Mucosa of descending colon (tissue), 3 donors: ENCODE measurements around the gene CDIPT. TPM values are rescaled to one million over a fixed set of nuclear protein-coding genes. Genes with fewer than 3 reads are reported as not detected.

Experiments used
- ATAC-seq: fragments of 200-7000 bp; cut with Tn5 transposase; one replicate; pipeline ENCODE4 v1.9.1; 2020; ENCODE audit warnings: mild to moderate bottlenecking, moderate library complexity
- DNase-seq, 3 donors: peaks; one replicate each; pipeline ENCODE4 v3.0.0-alpha.2; 2020
- H3K36me3 ChIP-seq: fragments of 200-600 bp; one replicate; pipeline ENCODE4 v1.8.0; 2021; ENCODE audit warnings: low read depth, mild to moderate bottlenecking
- H3K4me1 ChIP-seq: fragments of 200-600 bp; one replicate; pipeline ENCODE4 v1.8.0; 2021; ENCODE audit warnings: low read depth, mild to moderate bottlenecking
- H3K4me3 ChIP-seq: fragments of 200-600 bp; one replicate; pipeline ENCODE4 v1.8.0; 2021; ENCODE audit warnings: mild to moderate bottlenecking
- H3K9me3 ChIP-seq: fragments of 200-600 bp; one replicate; pipeline ENCODE4 v1.8.0; 2021; ENCODE audit warnings: mild to moderate bottlenecking
- intact Hi-C, 2 donors: fragments of 100-400 bp; cut with DNase I in 1 of 2; cut with micrococcal nuclease in 1 of 2; formaldehyde crosslinking; loops; one replicate each; pipeline versions ENCODE4 v1.11.0 to v1.11.1; 2022; cut with DNase I, micrococcal nuclease
- total RNA-seq, 3 donors: library from RNA; stranded (reverse); fragmentation: NEBNext Ultra II Directional in 2 of 3; extraction: Animal tissue kit (Norgen Biotek cat#: 25700) in 2 of 3; gene quantifications; one replicate each; pipeline versions ENCODE4 v1.2.1 to v1.2.4, GENCODE V29; 2021 to 2023
- TF ChIP-seq, protein P1 (sequence below): fragments of 200-600 bp; IDR thresholded peaks from one replicate; pipeline ENCODE4 v1.8.0; 2022; ENCODE audit warnings: antibody characterized with exemption, mild to moderate bottlenecking
- donor health status: DM: no; HTN: no; CAD: no; lungs with moderate emphysema.
- donor health status: DM: no; HTN: no; CAD: no.
- donor health status: DM: no; HTN: yes; CAD: no.

Gene CDIPT
- total RNA-seq, 3 donors from 2014 or later: 53.1 to 102 (median 90.5) TPM

GRCh38 chr16:29899516-29900101, 36.6 kb upstream of the CDIPT start, which contains the start of gene SEZ6L2:
SEZ6L2 (minus strand) TSS chr16:29899550; CDS start chr16:29899019, 531 bp downstream.
- DNase-seq: peak; percentile 83 to 91 (median 89)
- Histone ChIP-seq H3K9me3 (no peaks in the 10 kb centered on the region), H3K4me3 (peak within 1 kb of the TSS; percentile 26), H3K36me3 (no peaks in the 10 kb centered on the region), H3K4me1 (peaks cover 12% of the 10 kb centered on the region)
- intact Hi-C loops: no loop called here
- TF ChIP-seq, protein P1, sequence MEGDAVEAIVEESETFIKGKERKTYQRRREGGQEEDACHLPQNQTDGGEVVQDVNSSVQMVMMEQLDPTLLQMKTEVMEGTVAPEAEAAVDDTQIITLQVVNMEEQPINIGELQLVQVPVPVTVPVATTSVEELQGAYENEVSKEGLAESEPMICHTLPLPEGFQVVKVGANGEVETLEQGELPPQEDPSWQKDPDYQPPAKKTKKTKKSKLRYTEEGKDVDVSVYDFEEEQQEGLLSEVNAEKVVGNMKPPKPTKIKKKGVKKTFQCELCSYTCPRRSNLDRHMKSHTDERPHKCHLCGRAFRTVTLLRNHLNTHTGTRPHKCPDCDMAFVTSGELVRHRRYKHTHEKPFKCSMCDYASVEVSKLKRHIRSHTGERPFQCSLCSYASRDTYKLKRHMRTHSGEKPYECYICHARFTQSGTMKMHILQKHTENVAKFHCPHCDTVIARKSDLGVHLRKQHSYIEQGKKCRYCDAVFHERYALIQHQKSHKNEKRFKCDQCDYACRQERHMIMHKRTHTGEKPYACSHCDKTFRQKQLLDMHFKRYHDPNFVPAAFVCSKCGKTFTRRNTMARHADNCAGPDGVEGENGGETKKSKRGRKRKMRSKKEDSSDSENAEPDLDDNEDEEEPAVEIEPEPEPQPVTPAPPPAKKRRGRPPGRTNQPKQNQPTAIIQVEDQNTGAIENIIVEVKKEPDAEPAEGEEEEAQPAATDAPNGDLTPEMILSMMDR: no peak
- peak; percentile 94 for ATAC-seq

GRCh38 chr16:29898804-29899515, 35.9 kb upstream of the CDIPT start:
- no peak overlapping the region for H3K4me3 ChIP-seq
- no peaks in the 10 kb centered on the region for H3K9me3 ChIP-seq
- TF ChIP-seq, protein P1: no peak
- intact Hi-C loops: no loop called here
- no peaks in the 10 kb centered on the region for H3K36me3 ChIP-seq
- peaks cover 12% of the 10 kb centered on the region for H3K4me1 ChIP-seq
- DNase-seq (peak in 2 of 3 donors; percentile 68 to 83), ATAC-seq (peak; percentile 62)

- Histone ChIP-seq H3K4me1 (peaks cover 12% of the 10 kb centered on the region), H3K36me3 (no peaks in the 10 kb centered on the region), H3K4me3 (no peak overlapping the region), H3K9me3 (no peaks in the 10 kb centered on the region)
- DNase-seq (no peak), ATAC-seq (no peak)
- TF ChIP-seq, protein P1: no peak
- intact Hi-C loops: no loop called here
These were observed 35.2 kb upstream of the CDIPT start for GRCh38 chr16:29898135-29898803.

- ATAC-seq: no peak
- Histone ChIP-seq H3K4me1 (peaks cover 12% of the 10 kb centered on the region), H3K36me3 (no peaks in the 10 kb centered on the region), H3K4me3 (no peak overlapping the region), H3K9me3 (no peaks in the 10 kb centered on the region)
- TF ChIP-seq, protein P1: no peak
- DNase-seq: no peak
- intact Hi-C loops: no loop called here
These were observed 34.3 kb upstream of the CDIPT start for GRCh38 chr16:29897333-29897732.

DNA sequence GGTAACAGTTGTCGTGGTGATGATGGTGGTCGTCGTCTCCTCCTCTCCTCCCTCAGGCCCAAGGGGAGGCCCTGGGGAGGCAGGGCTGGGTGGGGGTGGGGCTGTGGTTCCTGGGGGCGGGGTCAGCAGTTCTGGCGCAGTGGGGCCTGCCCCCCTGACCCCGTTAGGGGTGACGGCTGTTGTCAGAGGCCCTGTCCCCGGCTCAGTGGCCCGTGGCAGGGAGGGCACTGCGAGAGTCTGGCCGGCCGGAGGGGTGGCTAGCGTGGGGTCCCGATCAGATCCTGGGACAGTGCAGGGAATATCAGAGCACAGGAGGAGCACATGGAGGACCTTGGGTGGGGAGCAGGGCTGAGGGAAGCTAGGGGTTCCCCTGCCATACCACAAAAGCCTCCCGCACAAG, 33.8 kb upstream of the CDIPT start:
- TF ChIP-seq, protein P1: no peak
- Histone ChIP-seq H3K4me3 (no peak overlapping the region), H3K36me3 (no peaks in the 10 kb centered on the region), H3K4me1 (peaks cover 12% of the 10 kb centered on the region), H3K9me3 (no peaks in the 10 kb centered on the region)
- DNase-seq (no peak), ATAC-seq (no peak)
- intact Hi-C loops: no loop called here
